ENCODE results near the gene MTMR1.

MTMR1 gene

GRCh38 chrX:150692831-150693724 lies at the start of gene MTMR1:
Gene MTMR1 (plus strand): TSS chrX:150693396. CDS start chrX:150693531, 135 bp downstream.
- DNase-seq (ENCODE audit: low read depth), result peak; percentile 12

- no peak for DNase-seq (ENCODE audit: low read depth)
Observed at GRCh38 chrX:150643958-150644357, 49.2 kb upstream of the MTMR1 start.

- no peak for DNase-seq (ENCODE audit: low read depth)
Observed at GRCh38 chrX:150644422-150644821, 48.8 kb upstream of the MTMR1 start.

GRCh38 chrX:150647331-150647730 lies 45.9 kb upstream of the MTMR1 start:
- no peak for DNase-seq (ENCODE audit: low read depth)

- no peak for DNase-seq (ENCODE audit: low read depth)
Observed at GRCh38 chrX:150648296-150648940, 44.8 kb upstream of the MTMR1 start.

- peak; percentile 63 for DNase-seq (ENCODE audit: low read depth)
Observed at GRCh38 chrX:150649096-150649870, 43.9 kb upstream of the MTMR1 start.

GRCh38 chrX:150651906-150652305 lies 41.3 kb upstream of the MTMR1 start:
- no peak for DNase-seq (ENCODE audit: low read depth)

GRCh38 chrX:150655788-150656187 lies 37.4 kb upstream of the MTMR1 start:
- no peak for DNase-seq (ENCODE audit: low read depth)

- no peak for DNase-seq (ENCODE audit: low read depth)
Observed at GRCh38 chrX:150663073-150663472, 30.1 kb upstream of the MTMR1 start.

GRCh38 chrX:150664290-150664689 lies 28.9 kb upstream of the MTMR1 start:
- DNase-seq (ENCODE audit: low read depth), result peak; percentile 6

GRCh38 chrX:150676221-150676620 lies 17.0 kb upstream of the MTMR1 start:
- no peak for DNase-seq (ENCODE audit: low read depth)

- peak; percentile 34 for DNase-seq (ENCODE audit: low read depth)
Observed at GRCh38 chrX:150680974-150681373, 12.2 kb upstream of the MTMR1 start.

GRCh38 chrX:150683112-150683511 lies 10.1 kb upstream of the MTMR1 start:
- DNase-seq (ENCODE audit: low read depth), result no peak

- peak; percentile 54 for DNase-seq (ENCODE audit: low read depth)
Observed at GRCh38 chrX:150683536-150684146, 9.6 kb upstream of the MTMR1 start.

- DNase-seq (ENCODE audit: low read depth), result peak; percentile 95
Observed at GRCh38 chrX:150688911-150689451, 4.2 kb upstream of the MTMR1 start.

GRCh38 chrX:150690126-150690525 lies 3.1 kb upstream of the MTMR1 start:
- peak; percentile 95 for DNase-seq (ENCODE audit: low read depth)

GRCh38 chrX:150692296-150692695 lies 900 bp upstream of the MTMR1 start:
- no peak for DNase-seq (ENCODE audit: low read depth)

GRCh38 chrX:150693725-150694574 lies 754 bp downstream of the MTMR1 start:
- DNase-seq (ENCODE audit: low read depth), result peak; percentile 92

GRCh38 chrX:150694738-150695410 lies 1.7 kb downstream of the MTMR1 start:
- DNase-seq (ENCODE audit: low read depth), result peak; percentile 14

GRCh38 chrX:150696331-150696730 lies 3.1 kb downstream of the MTMR1 start:
- no peak for DNase-seq (ENCODE audit: low read depth)

All from EH (cell line).